Mesenchymal stem cell (in vitro differentiated cells and primary cell): ENCODE results near the gene LOC128125822.

ENCODE experiments used
- DNase-seq: peaks from one replicate; pipeline ENCODE4 v3.0.0-alpha.2; 2013
- H2AFZ ChIP-seq: one replicate; pipeline ENCODE4 v1.6.1; 2013; ENCODE audit warnings: low read depth, mild to moderate bottlenecking, control low read depth, inconsistent platforms, low read length, moderate library complexity
- H2AK5ac ChIP-seq: 2 replicates; pipeline ENCODE4 v1.6.1; 2013; ENCODE audit warnings: low read length, moderate library complexity, mild to moderate bottlenecking, inconsistent platforms; ENCODE audit not compliant: severe bottlenecking
- H2BK120ac ChIP-seq: one replicate; pipeline ENCODE4 v1.6.1; 2013; ENCODE audit warnings: low read depth, mild to moderate bottlenecking, inconsistent platforms, low read length, moderate library complexity
- H2BK12ac ChIP-seq, 2 experiments: one replicate each; pipeline ENCODE4 v1.6.1; 2013; ENCODE audit warnings: inconsistent platforms in 2 of 2, low read length in 2 of 2, mild to moderate bottlenecking in 2 of 2, moderate library complexity in 2 of 2, control low read depth in 1 of 2
- H2BK15ac ChIP-seq: one replicate; pipeline ENCODE4 v1.6.1; 2013; ENCODE audit warnings: mild to moderate bottlenecking, low read depth, inconsistent platforms; ENCODE audit not compliant: poor library complexity, severe bottlenecking
- H2BK5ac ChIP-seq: 2 replicates; pipeline ENCODE4 v1.6.1; 2013; ENCODE audit warnings: low read depth, mild to moderate bottlenecking, low read length, control low read depth, inconsistent platforms; ENCODE audit not compliant: poor library complexity, severe bottlenecking
- H3K14ac ChIP-seq, 2 experiments: one replicate each; pipeline ENCODE4 v1.6.1; 2013; ENCODE audit warnings: inconsistent platforms in 2 of 2, low read length in 2 of 2, control low read depth in 1 of 2, mild to moderate bottlenecking in 1 of 2, moderate library complexity in 1 of 2
- H3K18ac ChIP-seq, 2 experiments: one replicate each; pipeline ENCODE4 v1.6.1; 2013; ENCODE audit warnings: inconsistent platforms in 2 of 2, low read length in 2 of 2, control low read depth in 1 of 2, low read depth in 1 of 2, mild to moderate bottlenecking in 1 of 2
- H3K23ac ChIP-seq, 2 experiments: one replicate each; pipeline ENCODE4 v1.6.1; 2013; ENCODE audit warnings: inconsistent platforms in 2 of 2, low read length in 2 of 2, mild to moderate bottlenecking in 2 of 2, moderate library complexity in 2 of 2, control low read depth in 1 of 2
- H3K27ac ChIP-seq: 2 replicates; pipeline ENCODE4 v1.5.1; 2013; ENCODE audit warnings: mild to moderate bottlenecking, moderate library complexity, low read length, control low read depth, inconsistent platforms; ENCODE audit not compliant: poor library complexity, severe bottlenecking
- H3K27me3 ChIP-seq, 2 experiments: 2 replicates each; pipeline versions ENCODE4 v1.6.1 to v1.7.0; 2013; ENCODE audit warnings: low read length in 2 of 2, mild to moderate bottlenecking in 2 of 2, moderate library complexity in 2 of 2, control low read depth in 1 of 2, inconsistent platforms in 1 of 2; ENCODE audit not compliant: control insufficient read depth in 1 of 2, insufficient read depth in 1 of 2
- H3K36me3 ChIP-seq, 2 experiments: 2 replicates each; pipeline versions ENCODE4 v1.6.1 to v1.7.0; 2013; ENCODE audit warnings: low read length in 2 of 2, control low read depth in 1 of 2, inconsistent platforms in 1 of 2, low read depth in 1 of 2, mild to moderate bottlenecking in 1 of 2; ENCODE audit not compliant: insufficient read depth in 2 of 2, control insufficient read depth in 1 of 2
- H3K4ac ChIP-seq, 2 experiments: one replicate each; pipeline ENCODE4 v1.6.1; 2013; ENCODE audit warnings: inconsistent platforms in 2 of 2, low read length in 2 of 2, mild to moderate bottlenecking in 2 of 2, moderate library complexity in 2 of 2, control low read depth in 1 of 2, low read depth in 1 of 2
- H3K4me1 ChIP-seq: 2 replicates; pipeline ENCODE4 v1.6.1; 2013; ENCODE audit warnings: low read depth, low read length, control low read depth; ENCODE audit not compliant: control insufficient read depth, insufficient read depth
- H3K4me2 ChIP-seq: 2 replicates; pipeline ENCODE4 v1.6.1; 2013; ENCODE audit warnings: low read length, mild to moderate bottlenecking, inconsistent platforms; ENCODE audit not compliant: poor library complexity, severe bottlenecking
- H3K4me3 ChIP-seq, 2 experiments: 2 replicates each; pipeline versions ENCODE4 v1.5.1 to v1.7.0; 2013; ENCODE audit warnings: low read length in 2 of 2, mild to moderate bottlenecking in 2 of 2, control low read depth in 1 of 2, low read depth in 1 of 2; ENCODE audit not compliant: insufficient read depth in 1 of 2
- H3K79me1 ChIP-seq: replicated peaks from 2 replicates; pipeline ENCODE4 v1.6.1; 2013; ENCODE audit warnings: mild to moderate bottlenecking, control low read depth, low read length, inconsistent platforms; ENCODE audit not compliant: poor library complexity, severe bottlenecking
- H3K9ac ChIP-seq: 2 replicates; pipeline ENCODE4 v1.7.0; 2013; ENCODE audit warnings: mild to moderate bottlenecking, low read length, moderate library complexity
- H3K9me3 ChIP-seq: 2 replicates; pipeline ENCODE4 v1.7.0; 2013; ENCODE audit warnings: mild to moderate bottlenecking, low read length; ENCODE audit not compliant: control insufficient read depth
- H4K8ac ChIP-seq: one replicate; pipeline ENCODE4 v1.6.1; 2013; ENCODE audit warnings: inconsistent platforms, mild to moderate bottlenecking, low read length, moderate library complexity
- H4K91ac ChIP-seq: one replicate; pipeline ENCODE4 v1.6.1; 2013; ENCODE audit warnings: mild to moderate bottlenecking, low read length, inconsistent platforms
- WGBS: methylation state at CpG from one replicate; pipeline ENCODE4 v1.1.7; 2013; ENCODE audit warnings: mixed read lengths; 5-methylcytosine and 5-hydroxymethylcytosine counted together

LOC128125822 gene

DNA sequence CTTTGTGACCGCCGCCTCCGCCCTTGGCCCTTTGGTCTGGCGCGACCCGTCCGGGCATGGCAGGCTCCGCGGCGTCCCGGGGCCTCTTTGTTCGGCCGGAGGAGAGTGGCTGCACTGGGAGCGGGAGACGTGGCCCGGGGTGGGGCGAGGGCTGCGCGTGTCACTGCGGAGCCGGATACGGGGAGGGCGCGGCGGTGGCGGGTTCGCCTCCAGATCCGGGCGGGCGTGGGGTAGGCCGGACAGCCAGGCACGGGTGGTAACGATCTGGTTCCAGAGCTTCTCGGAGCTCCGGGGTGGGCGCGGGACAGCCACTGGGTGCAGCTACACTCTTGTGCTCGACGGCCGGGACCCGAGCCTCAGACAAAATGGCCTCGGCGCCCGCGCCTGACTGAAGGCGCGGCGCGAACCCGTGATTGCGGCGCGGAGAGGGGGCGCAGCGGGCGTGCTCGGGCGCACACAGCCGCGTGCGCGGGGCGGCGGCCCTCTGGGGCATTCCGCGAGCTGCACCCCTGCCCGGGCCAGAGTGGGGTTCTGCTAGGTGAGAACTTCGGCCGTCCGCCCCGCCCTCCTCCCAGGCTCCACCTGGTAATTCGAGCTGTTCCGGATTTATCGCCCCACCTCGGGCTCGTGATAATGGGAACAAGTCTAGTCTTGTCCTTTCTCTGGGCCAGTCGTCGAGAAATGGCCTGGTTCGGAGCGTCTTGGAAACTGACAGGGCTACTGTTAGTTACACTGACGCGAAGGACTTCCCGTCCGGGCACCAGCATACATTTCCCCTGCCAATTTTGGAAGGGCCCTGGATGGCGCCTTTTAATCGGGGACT is 1.0 kb downstream of the LOC128125822 start:
- H3K9ac ChIP-seq: peak overlapping the region; percentile 99
- peak overlapping the region; percentile 27 for H2AK5ac ChIP-seq
- peak overlapping the region in 1 of 2 experiments; percentile 37 for H2BK12ac ChIP-seq
- peak overlapping the region; percentile 90 to 100 for H3K4me3 ChIP-seq
- H4K8ac ChIP-seq: peak overlapping the region; percentile 98
- H3K18ac ChIP-seq: peak overlapping the region; percentile 97 to 100
- DNase-seq: peak; percentile 75
- peak overlapping the region; percentile 95 to 99 for H3K4ac ChIP-seq
- WGBS: under 1% methylated on average over 86 of the region's 86 CpGs
- peak overlapping the region; percentile 93 for H2BK15ac ChIP-seq
- peak overlapping the region; percentile 95 for H3K27ac ChIP-seq
- H2AFZ ChIP-seq: peak overlapping the region; percentile 49
- H2BK120ac ChIP-seq: peak overlapping the region; percentile 100
- H3K4me1 ChIP-seq: peaks cover 2% of the 10 kb centered on the region
- no peaks in the 10 kb centered on the region for H3K27me3 ChIP-seq
- H4K91ac ChIP-seq: peak overlapping the region; percentile 100
- peak overlapping the region; percentile 94 to 100 for H3K14ac ChIP-seq
- peaks cover 3% of the 10 kb centered on the region for H3K79me1 ChIP-seq
- H3K23ac ChIP-seq: peak overlapping the region; percentile 90 to 98
- H3K9me3 ChIP-seq: no peaks in the 10 kb centered on the region
- H3K36me3 ChIP-seq: peaks cover 2 to 21% of the 10 kb centered on the region in 2 experiments
- peak overlapping the region; percentile 66 for H3K4me2 ChIP-seq
- peak overlapping the region; percentile 99 for H2BK5ac ChIP-seq

DNA sequence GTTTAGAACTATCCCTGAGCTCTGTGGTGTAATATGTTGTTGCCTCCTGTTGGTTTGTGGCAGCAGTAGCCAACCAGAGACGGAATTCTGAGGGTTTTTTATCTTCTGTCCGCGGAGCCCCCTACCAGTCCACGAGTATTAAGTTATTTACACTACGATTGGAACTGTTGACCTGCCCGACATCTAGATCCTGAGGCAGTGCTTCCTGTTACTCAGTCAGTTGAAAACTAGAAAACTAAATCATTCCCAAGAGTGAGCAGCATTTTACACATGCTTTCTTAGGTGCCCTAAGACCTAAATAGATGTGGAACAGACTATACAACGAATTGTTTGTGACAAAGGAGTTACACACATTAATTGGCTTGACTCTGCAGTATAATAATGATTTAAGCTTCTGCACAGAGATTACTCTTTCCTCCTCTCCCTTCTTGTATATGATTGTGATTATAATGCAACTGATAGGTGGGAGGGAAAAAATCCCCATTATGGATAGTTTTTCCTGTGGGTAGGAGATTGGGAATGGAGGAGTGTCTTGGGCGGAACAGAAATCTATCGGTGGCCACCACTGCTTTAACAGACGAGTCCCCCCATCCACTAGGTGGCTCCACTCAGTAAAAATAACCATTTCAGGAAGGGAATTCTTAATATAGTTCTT is 1.7 kb downstream of the LOC128125822 start:
- H3K36me3 ChIP-seq: peaks cover 2 to 29% of the 10 kb centered on the region in 2 experiments
- H4K8ac ChIP-seq: peak overlapping the region; percentile 84
- peak overlapping the region; percentile 66 for H3K4me2 ChIP-seq
- peak overlapping the region; percentile 71 to 95 for H3K4ac ChIP-seq
- H3K9ac ChIP-seq: peak overlapping the region; percentile 99
- no peak overlapping the region for H2AFZ ChIP-seq
- H3K14ac ChIP-seq: no peak overlapping the region
- H4K91ac ChIP-seq: peak overlapping the region; percentile 78
- H2BK15ac ChIP-seq: no peak overlapping the region
- peaks cover 3% of the 10 kb centered on the region for H3K79me1 ChIP-seq
- DNase-seq: peak; percentile 86
- peak overlapping the region; percentile 37 to 97 for H3K18ac ChIP-seq
- peak overlapping the region; percentile 100 for H2BK120ac ChIP-seq
- H3K4me3 ChIP-seq: peak overlapping the region; percentile 90 to 100
- 6% methylated on average over 7 of the region's 10 CpGs for WGBS
- no peak overlapping the region for H2BK12ac ChIP-seq
- no peaks in the 10 kb centered on the region for H3K27me3 ChIP-seq
- H3K23ac ChIP-seq: no peak overlapping the region
- H2AK5ac ChIP-seq: peak overlapping the region; percentile 9
- H3K27ac ChIP-seq: peak overlapping the region; percentile 95
- no peaks in the 10 kb centered on the region for H3K9me3 ChIP-seq
- H3K4me1 ChIP-seq: peaks cover 2% of the 10 kb centered on the region
- peak overlapping the region; percentile 99 for H2BK5ac ChIP-seq

DNA sequence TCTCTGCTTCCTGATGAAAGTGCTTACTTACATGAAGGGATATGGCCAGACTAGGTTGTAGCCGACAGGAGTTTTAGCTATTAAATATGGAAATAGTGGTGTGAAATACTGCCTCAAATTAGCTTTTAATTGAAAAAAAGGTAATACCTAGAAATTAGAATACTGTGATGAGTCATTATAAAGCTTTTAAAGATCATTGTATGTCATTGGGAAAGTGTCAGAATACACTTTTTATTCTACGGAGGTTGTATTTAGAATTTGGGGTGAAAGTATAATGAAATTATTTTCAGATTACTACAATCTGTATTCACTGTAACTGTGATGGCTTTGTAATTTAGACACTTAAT is 2.2 kb downstream of the LOC128125822 start:
- no peak overlapping the region for H3K4ac ChIP-seq
- no peak for DNase-seq

DNA sequence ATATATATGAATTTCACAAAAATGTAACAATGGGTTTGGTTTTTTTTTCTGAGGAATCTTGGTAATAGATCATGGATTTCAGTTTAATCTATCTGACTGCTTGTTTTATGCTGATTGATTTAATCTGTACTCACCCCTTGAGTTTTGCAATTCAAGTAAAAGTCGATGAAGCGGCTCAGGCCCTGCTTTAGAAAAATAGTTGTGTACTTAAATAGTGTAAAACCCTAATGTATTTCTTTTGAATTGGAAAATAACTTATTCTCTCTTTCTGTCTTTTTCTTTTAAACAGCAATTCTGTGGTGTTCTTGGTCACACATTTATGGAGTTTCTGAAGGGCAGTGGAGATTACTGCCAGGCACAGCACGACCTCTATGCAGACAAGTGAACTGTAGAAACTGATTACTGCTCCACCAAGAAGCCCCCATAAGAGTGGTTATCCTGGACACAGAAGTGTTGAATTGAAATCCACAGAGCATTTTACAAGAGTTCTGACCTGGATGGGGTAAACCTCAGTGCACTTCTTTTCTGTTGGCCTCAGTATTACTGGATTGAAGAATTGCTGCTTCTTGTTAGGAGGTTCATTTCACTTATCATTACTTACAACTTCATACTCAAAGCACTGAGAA is 4.0 kb downstream of the LOC128125822 start:
- Histone ChIP-seq H3K27ac (no peak overlapping the region), H3K9me3 (no peaks in the 10 kb centered on the region), H3K4ac (no peak overlapping the region), H4K91ac (no peak overlapping the region), H3K23ac (no peak overlapping the region), H3K4me1 (peaks cover 2% of the 10 kb centered on the region), H2BK12ac (no peak overlapping the region), H3K4me3 (peak overlapping the region in 1 of 2 experiments; percentile 16), H4K8ac (no peak overlapping the region), H3K9ac (peak overlapping the region; percentile 66), H2BK15ac (no peak overlapping the region), H3K36me3 (peaks cover 2 to 51% of the 10 kb centered on the region in 2 experiments), H3K4me2 (no peak overlapping the region), H3K79me1 (peaks cover 4% of the 10 kb centered on the region), H3K14ac (no peak overlapping the region), H2AK5ac (no peak overlapping the region), H2BK5ac (no peak overlapping the region), H2AFZ (no peak overlapping the region), H3K18ac (no peak overlapping the region), H2BK120ac (no peak overlapping the region), H3K27me3 (no peaks in the 10 kb centered on the region)
- WGBS: 86% methylated on average over 1 of the region's 3 CpGs
- no peak for DNase-seq

More for the DNA sequence above, 2.2 kb downstream of the LOC128125822 start:
- Histone ChIP-seq H3K9ac (peak overlapping the region; percentile 99), H2AK5ac (no peak overlapping the region), H3K18ac (no peak overlapping the region), H3K9me3 (no peaks in the 10 kb centered on the region), H3K27me3 (no peaks in the 10 kb centered on the region), H2BK5ac (no peak overlapping the region), H3K4me3 (peak overlapping the region in 1 of 2 experiments; percentile 90), H2AFZ (no peak overlapping the region), H3K27ac (peak overlapping the region; percentile 95), H2BK15ac (no peak overlapping the region), H3K14ac (no peak overlapping the region), H3K23ac (no peak overlapping the region), H3K4me1 (peaks cover 2% of the 10 kb centered on the region), H3K79me1 (peaks cover 4% of the 10 kb centered on the region), H2BK12ac (no peak overlapping the region), H4K8ac (no peak overlapping the region), H4K91ac (no peak overlapping the region), H3K36me3 (peaks cover 2 to 34% of the 10 kb centered on the region in 2 experiments), H3K4me2 (peak overlapping the region; percentile 34), H2BK120ac (no peak overlapping the region)
- 70% methylated on average over 1 of the region's 2 CpGs for WGBS
